Measurements from ENCODE around the gene CLDN5. TPM values are rescaled to one million over a fixed set of nuclear protein-coding genes. Genes with fewer than 3 reads are reported as not detected.

Gene CLDN5
- total and polyA plus RNA-seq, 2 of the 8 experiments (the other 6 are each of a cell fraction or from before 2014, with no cell fraction given), result 1.2 to 1.6 TPM

- no peak overlapping the region for H2AK5ac ChIP-seq (ENCODE audit: low read depth, low read length)
- no peak overlapping the region for H4K8ac ChIP-seq (ENCODE audit: extremely low read depth, insufficient read depth, low read length)
- H3K4me3 ChIP-seq (ENCODE audit: extremely low read depth in 1 of 4, insufficient read depth in 2 of 4, low read depth in 3 of 4, low read length in 4 of 4), result peak overlapping the region; percentile 82 to 99 (median 94); a peak in 7 of 8 replicates
- H3K36me3 ChIP-seq (ENCODE audit: control insufficient read depth in 2 of 4, insufficient read depth in 4 of 4, low read length in 3 of 4), result peaks cover 16 to 33% (median 22%) of the 10 kb centered on the region in 4 experiments
- no peak overlapping the region for H3K27ac ChIP-seq (ENCODE audit: low read depth, low read length)
- 78% methylated on average over 10 of the region's 10 CpGs; no CpG with 5 or more reads in 1 of the 2 experiments for WGBS, 2 experiments (ENCODE audit: extremely low coverage in 1 of 2, insufficient coverage in 1 of 2, insufficient read length in 1 of 2, insufficient replicate concordance in 2 of 2, low coverage in 1 of 2, low lambda C conversion rate in 2 of 2, missing lambda C conversion rate in 1 of 2)
- H3K23ac ChIP-seq (ENCODE audit: insufficient read length), result no peak overlapping the region
- H2BK120ac ChIP-seq (replicated peaks; ENCODE audit: low read depth, low read length), result no peak overlapping the region
- H3K27me3 ChIP-seq (replicated peaks in 1 of 4; ENCODE audit: control insufficient read depth in 3 of 4, extremely low read depth in 1 of 4, insufficient read depth in 3 of 4, low read length in 3 of 4), result no peaks in the 10 kb centered on the region
- H2BK15ac ChIP-seq (ENCODE audit: low read length), result no peak overlapping the region
- peak overlapping the region in 2 of 4 experiments; percentile 47 to 99; a peak in 2 of 7 replicates for H3K9ac ChIP-seq (replicated peaks in 1 of 4; ENCODE audit: extremely low read depth in 1 of 4, low read depth in 3 of 4, low read length in 3 of 4)
- H3K23me2 ChIP-seq (ENCODE audit: low read depth, low read length), result peaks cover 14% of the 10 kb centered on the region
- FAIRE-seq (no peak), DNase-seq (ENCODE audit: low read depth in 1 of 2, low spot score in 2 of 2) (no peak)
- peaks cover 0 to 8% (median 1%) of the 10 kb centered on the region in 4 experiments; a peak in 2 of 7 replicates for H3K4me1 ChIP-seq (replicated peaks in 1 of 4; ENCODE audit: control insufficient read depth in 3 of 4, insufficient read depth in 4 of 4, low read length in 3 of 4)
- H3K79me1 ChIP-seq (ENCODE audit: low read depth, low read length), result peaks cover 5% of the 10 kb centered on the region
- no peak overlapping the region for H2BK20ac ChIP-seq (ENCODE audit: low read length)
- H3K79me2 ChIP-seq (ENCODE audit: control insufficient read depth in 1 of 2, insufficient read depth in 2 of 2, low read length in 2 of 2), result peaks cover 3 to 40% of the 10 kb centered on the region in 2 experiments; a peak in 3 of 4 replicates
- CTCF ChIA-PET (ENCODE audit: partially characterized antibody), result interaction anchor here (0.6 to 1.6 kb wide), 2 partner anchors 11 to 15 kb away, joined by 3 to 5 read pairs; no protein-coding TSS in a partner anchor
- H3K4ac ChIP-seq (replicated peaks; ENCODE audit: insufficient read length, low read depth, low read length), result no peak overlapping the region
- no peak overlapping the region for H4K5ac ChIP-seq (ENCODE audit: insufficient read length, low read depth, low read length)
- H3K56ac ChIP-seq (replicated peaks; ENCODE audit: insufficient read length, low read depth, low read length), result no peak overlapping the region
- H2AFZ ChIP-seq (ENCODE audit: low read length), result no peak overlapping the region
- H4K91ac ChIP-seq (replicated peaks; ENCODE audit: insufficient read length, low read length), result no peak overlapping the region
- H3K18ac ChIP-seq (ENCODE audit: extremely low read depth, low read length), result no peak overlapping the region
- no peak overlapping the region for H3K14ac ChIP-seq (ENCODE audit: insufficient read length)
- peaks cover 0 to 10% of the 10 kb centered on the region in 2 experiments for H4K20me1 ChIP-seq (replicated peaks in 1 of 2; ENCODE audit: control insufficient read depth in 1 of 2, insufficient read depth in 2 of 2, low read length in 2 of 2)
- POLR2A ChIA-PET (ENCODE audit: partially characterized antibody), result interaction anchor here (1.0 to 3.7 kb wide), 10 partner anchors 8 to 306 kb away, joined by 3 to 33 read pairs (median 5); partner anchors contain the start of genes C22orf39, HIRA and MRPL40
- H3K4me2 ChIP-seq (ENCODE audit: insufficient read depth in 1 of 2, low read depth in 2 of 2, low read length in 2 of 2), result peak overlapping the region; percentile 61 to 99
- no peaks in the 10 kb centered on the region for H3K9me3 ChIP-seq (ENCODE audit: insufficient read depth in 2 of 2, low read depth in 1 of 2, low read length in 1 of 2)
- no peak overlapping the region for H2BK5ac ChIP-seq (ENCODE audit: low read depth, low read length)
- H2BK12ac ChIP-seq (ENCODE audit: low read depth, low read length), result no peak overlapping the region
- no peak for TF ChIP-seq POU5F1 (IDR thresholded peaks at IDR 0.05; ENCODE audit: low read depth, low read length)
- no peak for TF ChIP-seq JUN (IDR thresholded peaks at IDR 0.05; ENCODE audit: low read depth, low read length)
- TF ChIP-seq RBBP5 (IDR thresholded peaks at IDR 0.05; ENCODE audit: borderline replicate concordance, low read depth, low read length), result no peak
- no peak for TF ChIP-seq KDM1A (IDR thresholded peaks at IDR 0.05; ENCODE audit: borderline replicate concordance, low read length)
- TF ChIP-seq BACH1 (IDR thresholded peaks at IDR 0.05; ENCODE audit: low read length), result no peak
- TF ChIP-seq SP1 (IDR thresholded peaks at IDR 0.05; ENCODE audit: low read depth, low read length), result no peak
- TF ChIP-seq SIRT6 (IDR thresholded peaks at IDR 0.05; ENCODE audit: low read length), result no peak
- TF ChIP-seq TAF1 (IDR thresholded peaks at IDR 0.05; ENCODE audit: low read depth, low read length), result no peak
- TF ChIP-seq GABPA (IDR thresholded peaks at IDR 0.05; ENCODE audit: borderline replicate concordance, insufficient read depth, low read length), result no peak
- no peak for TF ChIP-seq CTBP2 (IDR thresholded peaks at IDR 0.05; ENCODE audit: borderline replicate concordance, insufficient read depth, insufficient read length, low read length)
- TF ChIP-seq FOSL1 (IDR thresholded peaks at IDR 0.05; ENCODE audit: insufficient read depth, low read depth, low read length), result no peak
- no peak for TF ChIP-seq NRF1 (IDR thresholded peaks at IDR 0.05; ENCODE audit: low read depth, low read length)
- TF ChIP-seq HDAC6 (IDR thresholded peaks at IDR 0.05; ENCODE audit: low read depth, low read length), result no peak
- TF ChIP-seq MAFK (IDR thresholded peaks at IDR 0.05; ENCODE audit: low read depth, low read length), result no peak
- TF ChIP-seq CHD2 (IDR thresholded peaks at IDR 0.05; ENCODE audit: low read length), result no peak
These were observed 43.4 kb downstream of the CLDN5 start for GRCh38 chr22:19480789-19481188.

Measured in H1 (cell line).